Uterus (tissue), 2 donors: ENCODE data around the gene TPPP.

Source experiments
- CTCF ChIP-seq, 4 experiments: fragments of 200-600 bp in 2 of 4; fragments of 450-650 bp in 2 of 4; sonication (generic) in 2 of 4; IDR thresholded peaks; one replicate each; pipeline ENCODE4 v1.5.1; 2016 to 2019; ENCODE audit warnings: antibody characterized with exemption in 4 of 4, mild to moderate bottlenecking in 2 of 4, moderate library complexity in 1 of 4
- POLR2A ChIP-seq, 2 donors: fragments of 450-650 bp; IDR thresholded peaks; one replicate each; pipeline ENCODE4 v1.6.1; 2016; ENCODE audit warnings: antibody characterized with exemption in 2 of 2, mild to moderate bottlenecking in 1 of 2, moderate library complexity in 1 of 2

GRCh38 chr5:663436-664342 is 29.5 kb downstream of the TPPP start:
- TF ChIP-seq CTCF (IDR thresholded peaks at IDR 0.05) (no peak), POLR2A (IDR thresholded peaks at IDR 0.05) (no peak)
